Trophoblast cell (in vitro differentiated cells and primary cell): ENCODE results near the gene TMEM220.

ENCODE experiments used
- DNase-seq, 2 donors: peaks; one replicate each; pipeline ENCODE4 v3.0.0-alpha.2; 2016
- H2AFZ ChIP-seq: 2 replicates; pipeline ENCODE4 v1.6.1; 2013; ENCODE audit warnings: low read length, moderate library complexity, mild to moderate bottlenecking; ENCODE audit not compliant: insufficient read depth, poor library complexity
- H2AK5ac ChIP-seq: 2 replicates; pipeline ENCODE4 v1.6.1; 2013; ENCODE audit warnings: mild to moderate bottlenecking, low read length
- H2BK120ac ChIP-seq: 2 replicates; pipeline ENCODE4 v1.6.1; 2013; ENCODE audit warnings: low read length, mild to moderate bottlenecking, moderate library complexity; ENCODE audit not compliant: insufficient read depth, poor library complexity
- H2BK12ac ChIP-seq: 2 replicates; pipeline ENCODE4 v1.6.1; 2013; ENCODE audit warnings: mild to moderate bottlenecking, low read length, moderate library complexity
- H2BK5ac ChIP-seq: 2 replicates; pipeline ENCODE4 v1.6.1; 2013; ENCODE audit warnings: low read length, low read depth, moderate library complexity, mild to moderate bottlenecking; ENCODE audit not compliant: poor library complexity
- H3K14ac ChIP-seq: 2 replicates; pipeline ENCODE4 v1.6.1; 2013; ENCODE audit warnings: mild to moderate bottlenecking, low read length
- H3K18ac ChIP-seq: 2 replicates; pipeline ENCODE4 v1.6.1; 2013; ENCODE audit warnings: mild to moderate bottlenecking, low read length
- H3K23ac ChIP-seq: 2 replicates; pipeline ENCODE4 v1.6.1; 2013; ENCODE audit warnings: low read length
- H3K27ac ChIP-seq: 2 replicates; pipeline ENCODE4 v1.5.1; 2013; ENCODE audit warnings: low read depth, mild to moderate bottlenecking, inconsistent platforms, low read length, moderate library complexity
- H3K27me3 ChIP-seq: 2 replicates; pipeline ENCODE4 v1.6.1; 2013; ENCODE audit warnings: inconsistent platforms, mild to moderate bottlenecking, low read length, moderate library complexity; ENCODE audit not compliant: insufficient read depth
- H3K36me3 ChIP-seq, 2 experiments: 1 replicate in 1 of 2; 2 replicates in 1 of 2; pipeline ENCODE4 v1.6.1; 2013; ENCODE audit warnings: low read length in 2 of 2, mild to moderate bottlenecking in 2 of 2, moderate library complexity in 1 of 2; ENCODE audit not compliant: insufficient read depth in 2 of 2, control insufficient read depth in 1 of 2
- H3K4ac ChIP-seq: 2 replicates; pipeline ENCODE4 v1.6.1; 2013; ENCODE audit warnings: low read depth, mild to moderate bottlenecking, low read length, moderate library complexity
- H3K4me1 ChIP-seq, 2 experiments: 1 replicate in 1 of 2; 2 replicates in 1 of 2; pipeline ENCODE4 v1.6.1; 2013; ENCODE audit warnings: low read length in 2 of 2, mild to moderate bottlenecking in 2 of 2, moderate library complexity in 1 of 2; ENCODE audit not compliant: insufficient read depth in 2 of 2, control insufficient read depth in 1 of 2
- H3K4me2 ChIP-seq: 2 replicates; pipeline ENCODE4 v1.6.1; 2013; ENCODE audit warnings: inconsistent platforms, mild to moderate bottlenecking, low read length, moderate library complexity
- H3K4me3 ChIP-seq: 2 replicates; pipeline ENCODE4 v1.5.1; 2013; ENCODE audit warnings: mild to moderate bottlenecking, low read depth, low read length, inconsistent platforms
- H3K79me1 ChIP-seq: one replicate; pipeline ENCODE4 v1.6.1; 2013; ENCODE audit warnings: low read length
- H3K79me2 ChIP-seq: 2 replicates; pipeline ENCODE4 v1.6.1; 2013; ENCODE audit warnings: low read length, mild to moderate bottlenecking; ENCODE audit not compliant: control insufficient read depth, insufficient read depth, poor library complexity
- H3K9ac ChIP-seq: 2 replicates; pipeline ENCODE4 v1.6.1; 2013; ENCODE audit warnings: mild to moderate bottlenecking, low read length
- H3K9me3 ChIP-seq: 2 replicates; pipeline ENCODE4 v1.6.1; 2013; ENCODE audit warnings: low read depth, mild to moderate bottlenecking, control low read depth, inconsistent platforms, low read length; ENCODE audit not compliant: insufficient read depth
- H4K12ac ChIP-seq: 2 replicates; pipeline ENCODE4 v1.6.1; 2013; ENCODE audit warnings: low read depth, mild to moderate bottlenecking, low read length, moderate library complexity
- H4K8ac ChIP-seq: 2 replicates; pipeline ENCODE4 v1.6.1; 2013; ENCODE audit warnings: low read depth, mild to moderate bottlenecking, low read length, moderate library complexity
- H4K91ac ChIP-seq: one replicate; pipeline ENCODE4 v1.6.1; 2013; ENCODE audit warnings: low read depth, mild to moderate bottlenecking, low read length, moderate library complexity
- WGBS: extraction: QIAGEN DNeasy Blood & Tissue Kit; methylation state at CpG from one replicate; pipeline ENCODE4 v1.1.7; 2013; ENCODE audit warnings: missing lambda C conversion rate; ENCODE audit not compliant: insufficient read length, insufficient coverage; ENCODE audit errors: extremely low coverage; 5-methylcytosine and 5-hydroxymethylcytosine counted together

The TMEM220 gene

GRCh38 chr17:10744501-10745000, 14.7 kb upstream of the TMEM220 start:
- H3K4ac ChIP-seq, result no peak overlapping the region

GRCh38 chr17:10743316-10744009, 13.6 kb upstream of the TMEM220 start:
- H2BK5ac ChIP-seq, result no peak overlapping the region
- no CpG with 5 or more reads among the region's 8 CpGs for WGBS
- H3K9ac ChIP-seq, result no peak overlapping the region
- no peak overlapping the region for H3K14ac ChIP-seq
- H3K4me1 ChIP-seq, result no peaks in the 10 kb centered on the region
- H2AK5ac ChIP-seq, result no peak overlapping the region
- H3K4me3 ChIP-seq, result no peak overlapping the region
- H3K23ac ChIP-seq, result no peak overlapping the region
- no peak overlapping the region for H4K8ac ChIP-seq
- H3K4ac ChIP-seq, result no peak overlapping the region
- H4K91ac ChIP-seq, result no peak overlapping the region
- H3K18ac ChIP-seq, result no peak overlapping the region
- H3K27me3 ChIP-seq, result no peaks in the 10 kb centered on the region
- H3K4me2 ChIP-seq, result no peak overlapping the region
- H2BK120ac ChIP-seq, result no peak overlapping the region
- H3K9me3 ChIP-seq, result no peaks in the 10 kb centered on the region
- H3K27ac ChIP-seq, result no peak overlapping the region
- H4K12ac ChIP-seq, result no peak overlapping the region
- H2AFZ ChIP-seq, result no peak overlapping the region
- H3K79me2 ChIP-seq, result no peaks in the 10 kb centered on the region
- H3K79me1 ChIP-seq, result no peaks in the 10 kb centered on the region
- H3K36me3 ChIP-seq, result no peaks in the 10 kb centered on the region
- H2BK12ac ChIP-seq, result no peak overlapping the region
- no peak for DNase-seq

More at GRCh38 chr17:10744501-10745000, 14.7 kb upstream of the TMEM220 start:
- no peak overlapping the region for H3K9ac ChIP-seq
- WGBS, result no CpG with 5 or more reads among the region's 7 CpGs
- H2BK12ac ChIP-seq, result no peak overlapping the region
- no peak overlapping the region for H3K4me2 ChIP-seq
- no peak for DNase-seq
- no peak overlapping the region for H3K4me3 ChIP-seq
- H3K27ac ChIP-seq, result no peak overlapping the region
- H4K91ac ChIP-seq, result no peak overlapping the region
- no peak overlapping the region for H2BK5ac ChIP-seq
- H3K14ac ChIP-seq, result no peak overlapping the region
- H2BK120ac ChIP-seq, result no peak overlapping the region
- H2AK5ac ChIP-seq, result no peak overlapping the region
- H3K79me1 ChIP-seq, result no peaks in the 10 kb centered on the region
- no peaks in the 10 kb centered on the region for H3K79me2 ChIP-seq
- no peak overlapping the region for H4K8ac ChIP-seq
- no peak overlapping the region for H3K23ac ChIP-seq
- H3K18ac ChIP-seq, result no peak overlapping the region
- H2AFZ ChIP-seq, result no peak overlapping the region
- no peak overlapping the region for H4K12ac ChIP-seq
- no peaks in the 10 kb centered on the region for H3K4me1 ChIP-seq
- H3K27me3 ChIP-seq, result no peaks in the 10 kb centered on the region
- no peaks in the 10 kb centered on the region for H3K36me3 ChIP-seq
- no peaks in the 10 kb centered on the region for H3K9me3 ChIP-seq

GRCh38 chr17:10742431-10742830, 12.6 kb upstream of the TMEM220 start:
- no peaks in the 10 kb centered on the region for H3K4me1 ChIP-seq
- H2AK5ac ChIP-seq, result no peak overlapping the region
- no peak overlapping the region for H3K4me3 ChIP-seq
- no peak overlapping the region for H3K4ac ChIP-seq
- no peak overlapping the region for H4K91ac ChIP-seq
- no peak overlapping the region for H3K9ac ChIP-seq
- H3K9me3 ChIP-seq, result no peaks in the 10 kb centered on the region
- H4K12ac ChIP-seq, result no peak overlapping the region
- no peak overlapping the region for H3K4me2 ChIP-seq
- no peak overlapping the region for H3K14ac ChIP-seq
- no peak overlapping the region for H3K18ac ChIP-seq
- no peaks in the 10 kb centered on the region for H3K79me1 ChIP-seq
- no peak overlapping the region for H2BK12ac ChIP-seq
- no CpG with 5 or more reads among the region's 6 CpGs for WGBS
- no peaks in the 10 kb centered on the region for H3K79me2 ChIP-seq
- no peak overlapping the region for H2BK5ac ChIP-seq
- no peak overlapping the region for H4K8ac ChIP-seq
- H2BK120ac ChIP-seq, result no peak overlapping the region
- no peak for DNase-seq
- H3K23ac ChIP-seq, result no peak overlapping the region
- H3K27me3 ChIP-seq, result no peaks in the 10 kb centered on the region
- H3K27ac ChIP-seq, result no peak overlapping the region
- H3K36me3 ChIP-seq, result no peaks in the 10 kb centered on the region
- H2AFZ ChIP-seq, result no peak overlapping the region

GRCh38 chr17:10741416-10742135, 11.8 kb upstream of the TMEM220 start:
- Histone ChIP-seq H3K4ac (no peak overlapping the region), H2BK5ac (no peak overlapping the region), H3K9ac (no peak overlapping the region), H3K18ac (no peak overlapping the region), H3K36me3 (no peaks in the 10 kb centered on the region), H3K4me1 (no peaks in the 10 kb centered on the region), H3K9me3 (no peaks in the 10 kb centered on the region), H3K27me3 (no peaks in the 10 kb centered on the region), H2AK5ac (no peak overlapping the region), H4K12ac (no peak overlapping the region), H2AFZ (no peak overlapping the region), H2BK12ac (no peak overlapping the region), H3K27ac (no peak overlapping the region), H2BK120ac (no peak overlapping the region), H3K4me3 (no peak overlapping the region), H3K23ac (no peak overlapping the region), H3K79me1 (no peaks in the 10 kb centered on the region), H4K8ac (no peak overlapping the region), H3K4me2 (no peak overlapping the region), H4K91ac (no peak overlapping the region), H3K79me2 (no peaks in the 10 kb centered on the region), H3K14ac (no peak overlapping the region)
- WGBS, result no CpG with 5 or more reads among the region's 10 CpGs
- no peak for DNase-seq
